Activated B cell treated with CpG ODN at 0.5 μM for 24 hours (primary cell): Measurements from ENCODE around the gene NCDN. TPM values are rescaled to one million over a fixed set of nuclear protein-coding genes. Genes with fewer than 3 reads are reported as not detected.

Experiments
- ATAC-seq: fragments of 200-7000 bp; cut with Tn5 transposase; one replicate; pipeline ENCODE4 v1.10.0; 2021; ENCODE audit warnings: low read depth, mild to moderate bottlenecking, moderate library complexity
- CTCF ChIA-PET: fragments of 350-600 bp; sonication (Branson Sonifier 250); formaldehyde crosslinking; loops from one replicate; lab custom pipeline; 2021; ENCODE audit warnings: antibody characterized with exemption; lab: Charles Lee
- POLR2A ChIA-PET: fragments of 350-600 bp; sonication (Branson Sonifier 250); formaldehyde crosslinking; loops from one replicate; lab custom pipeline; 2021; ENCODE audit warnings: antibody characterized with exemption; lab: Charles Lee
- DNase-seq: peaks from one replicate; pipeline ENCODE4 v3.0.0; 2022
- H3K27ac Mint-ChIP-seq: one replicate; pipeline ENCODE4 v1.8.0; 2020; ENCODE audit warnings: mixed read lengths
- H3K27me3 Mint-ChIP-seq: one replicate; pipeline ENCODE4 v1.8.0; 2021; ENCODE audit warnings: mixed read lengths
- H3K36me3 Mint-ChIP-seq: one replicate; pipeline ENCODE4 v1.8.0; 2021; ENCODE audit warnings: low read depth, mixed read lengths
- H3K4me1 Mint-ChIP-seq: one replicate; pipeline ENCODE4 v1.8.0; 2021; ENCODE audit warnings: mixed read lengths
- H3K4me3 Mint-ChIP-seq: one replicate; pipeline ENCODE4 v1.8.0; 2020; ENCODE audit warnings: mild to moderate bottlenecking, mixed read lengths
- H3K9me3 Mint-ChIP-seq: one replicate; pipeline ENCODE4 v1.8.0; 2020; ENCODE audit warnings: mixed read lengths
- intact Hi-C: fragments of 100-400 bp; cut with micrococcal nuclease; formaldehyde crosslinking; loops from one replicate; pipeline ENCODE4 v1.15.1; 2024
- total RNA-seq: library from RNA; stranded (reverse); gene quantifications from 2 replicates; pipeline ENCODE4 v1.2.3, GENCODE V29; 2022
- TF ChIP-seq, protein P1 (sequence below): fragments of 200-600 bp; IDR thresholded peaks from one replicate; pipeline ENCODE4 v1.8.0; 2022; ENCODE audit warnings: antibody characterized with exemption, mild to moderate bottlenecking

Gene NCDN
- total RNA-seq, 1 donor from 2014 or later = 18.4 TPM

DNA sequence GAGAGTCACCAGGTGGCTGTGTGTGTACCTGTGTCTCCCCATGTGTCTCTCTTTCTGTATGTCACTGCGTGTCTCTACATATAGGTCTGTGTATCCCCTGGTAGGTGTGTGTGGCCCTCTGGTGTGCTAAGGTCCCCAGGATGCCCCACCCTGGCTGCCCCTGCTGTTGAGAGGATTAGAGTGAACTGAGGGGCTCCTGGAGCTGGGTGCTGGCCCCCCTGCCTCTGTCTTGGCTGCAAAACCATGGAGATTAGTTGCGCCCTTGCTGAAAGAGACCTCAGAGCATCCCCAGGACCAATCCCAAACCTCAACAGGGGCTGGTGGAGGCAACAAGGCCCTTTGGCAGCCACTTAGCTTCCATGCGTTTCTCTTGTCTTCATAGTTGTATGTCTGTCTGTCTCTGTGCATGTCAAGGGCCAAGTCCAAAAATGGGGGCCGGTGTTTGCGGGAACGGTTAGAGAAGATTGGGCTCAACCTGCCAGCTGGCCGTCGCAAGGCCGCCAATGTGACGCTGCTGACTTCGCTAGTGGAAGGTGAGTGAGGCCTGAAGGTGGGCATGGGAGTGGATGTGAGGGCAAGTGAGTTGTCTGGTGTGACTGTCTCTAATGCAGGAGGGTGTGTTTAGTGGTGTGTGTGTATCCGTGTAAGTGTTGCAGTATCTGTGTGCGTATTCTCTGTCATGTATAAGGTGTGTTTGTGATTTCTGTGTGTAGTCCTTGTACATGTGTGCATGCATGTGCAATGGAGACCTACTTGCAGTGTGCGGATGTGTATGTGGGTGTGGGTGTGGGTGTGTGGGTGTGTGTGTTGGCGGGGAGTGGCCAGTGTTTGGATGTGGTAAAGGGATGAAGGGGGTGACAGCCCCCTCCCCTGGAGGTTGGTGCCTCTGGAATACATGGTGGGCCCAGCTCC is 32.2 kb downstream of the NCDN start:
- TF ChIP-seq, protein P1, sequence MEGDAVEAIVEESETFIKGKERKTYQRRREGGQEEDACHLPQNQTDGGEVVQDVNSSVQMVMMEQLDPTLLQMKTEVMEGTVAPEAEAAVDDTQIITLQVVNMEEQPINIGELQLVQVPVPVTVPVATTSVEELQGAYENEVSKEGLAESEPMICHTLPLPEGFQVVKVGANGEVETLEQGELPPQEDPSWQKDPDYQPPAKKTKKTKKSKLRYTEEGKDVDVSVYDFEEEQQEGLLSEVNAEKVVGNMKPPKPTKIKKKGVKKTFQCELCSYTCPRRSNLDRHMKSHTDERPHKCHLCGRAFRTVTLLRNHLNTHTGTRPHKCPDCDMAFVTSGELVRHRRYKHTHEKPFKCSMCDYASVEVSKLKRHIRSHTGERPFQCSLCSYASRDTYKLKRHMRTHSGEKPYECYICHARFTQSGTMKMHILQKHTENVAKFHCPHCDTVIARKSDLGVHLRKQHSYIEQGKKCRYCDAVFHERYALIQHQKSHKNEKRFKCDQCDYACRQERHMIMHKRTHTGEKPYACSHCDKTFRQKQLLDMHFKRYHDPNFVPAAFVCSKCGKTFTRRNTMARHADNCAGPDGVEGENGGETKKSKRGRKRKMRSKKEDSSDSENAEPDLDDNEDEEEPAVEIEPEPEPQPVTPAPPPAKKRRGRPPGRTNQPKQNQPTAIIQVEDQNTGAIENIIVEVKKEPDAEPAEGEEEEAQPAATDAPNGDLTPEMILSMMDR = no peak
- CTCF ChIA-PET = no interaction called here
- Mint-ChIP-seq H3K4me1 (no peaks in the 10 kb centered on the region), H3K36me3 (peaks cover 7% of the 10 kb centered on the region), H3K27ac (no peak overlapping the region), H3K27me3 (no peaks in the 10 kb centered on the region), H3K4me3 (no peak overlapping the region), H3K9me3 (no peaks in the 10 kb centered on the region)
- POLR2A ChIA-PET = interaction anchor here (0.5 kb wide), 1 partner anchor 9 kb away, joined by 3 read pairs; no protein-coding TSS in a partner anchor
- DNase-seq = no peak
- intact Hi-C loops = no loop called here
- ATAC-seq = no peak

DNA sequence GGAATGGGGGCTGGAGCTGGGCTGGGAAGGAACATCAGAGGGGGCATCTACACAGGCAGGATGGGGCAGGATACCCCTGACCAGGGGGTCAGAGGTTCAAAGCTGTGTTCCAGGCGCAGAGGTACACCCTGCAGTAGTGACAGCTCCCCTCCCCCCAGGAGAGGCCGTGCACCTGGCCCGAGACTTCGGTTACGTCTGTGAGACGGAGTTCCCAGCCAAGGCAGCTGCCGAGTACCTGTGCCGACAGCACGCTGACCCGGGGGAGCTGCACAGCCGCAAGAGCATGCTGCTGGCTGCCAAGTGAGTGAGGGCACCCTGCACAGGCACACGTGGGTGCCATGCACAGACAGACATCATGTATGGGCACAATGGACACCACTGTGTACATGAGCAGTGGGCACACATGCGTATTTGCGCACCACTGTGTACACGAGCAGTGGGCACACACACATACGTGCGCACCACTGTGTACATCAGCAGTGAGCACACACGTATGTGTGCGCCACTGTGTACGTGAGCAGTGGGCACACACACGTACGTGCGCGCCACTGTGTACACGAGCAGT is 33.0 kb downstream of the NCDN start:
- CTCF ChIA-PET = no interaction called here
- TF ChIP-seq, protein P1 = no peak
- Mint-ChIP-seq H3K4me1 (no peaks in the 10 kb centered on the region), H3K27me3 (no peaks in the 10 kb centered on the region), H3K4me3 (no peak overlapping the region), H3K27ac (no peak overlapping the region), H3K36me3 (peaks cover 7% of the 10 kb centered on the region), H3K9me3 (no peaks in the 10 kb centered on the region)
- POLR2A ChIA-PET = no interaction called here
- intact Hi-C loops = no loop called here
- no peak for ATAC-seq
- no peak for DNase-seq

DNA sequence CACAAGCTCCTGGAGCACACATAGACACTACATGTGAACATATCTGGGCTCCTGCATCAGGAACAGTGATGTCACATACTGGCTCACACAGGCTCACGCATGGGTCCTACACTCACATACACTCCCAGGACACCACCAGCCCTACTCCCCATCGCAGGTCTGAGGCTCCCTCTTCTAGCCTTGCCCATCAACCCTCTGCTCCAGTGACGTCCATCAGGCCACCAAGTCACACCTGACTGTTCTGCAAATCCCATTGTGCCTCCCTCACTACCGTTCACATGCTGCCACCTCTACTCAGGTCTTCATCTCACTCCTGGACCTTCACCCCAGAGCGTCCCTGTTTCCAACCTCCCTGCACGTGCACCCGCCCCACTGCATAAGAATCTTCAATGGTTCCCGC is 33.6 kb downstream of the NCDN start:
- peaks cover 7% of the 10 kb centered on the region for H3K36me3 Mint-ChIP-seq
- TF ChIP-seq, protein P1 = no peak
- no peak for DNase-seq
- H3K4me1 Mint-ChIP-seq = no peaks in the 10 kb centered on the region
- ATAC-seq = no peak
- H3K27ac Mint-ChIP-seq = no peak overlapping the region
- H3K4me3 Mint-ChIP-seq = no peak overlapping the region
- intact Hi-C loops = no loop called here
- H3K27me3 Mint-ChIP-seq = no peaks in the 10 kb centered on the region
- no peaks in the 10 kb centered on the region for H3K9me3 Mint-ChIP-seq
- ChIA-PET POLR2A (no interaction called here), CTCF (no interaction called here)

DNA sequence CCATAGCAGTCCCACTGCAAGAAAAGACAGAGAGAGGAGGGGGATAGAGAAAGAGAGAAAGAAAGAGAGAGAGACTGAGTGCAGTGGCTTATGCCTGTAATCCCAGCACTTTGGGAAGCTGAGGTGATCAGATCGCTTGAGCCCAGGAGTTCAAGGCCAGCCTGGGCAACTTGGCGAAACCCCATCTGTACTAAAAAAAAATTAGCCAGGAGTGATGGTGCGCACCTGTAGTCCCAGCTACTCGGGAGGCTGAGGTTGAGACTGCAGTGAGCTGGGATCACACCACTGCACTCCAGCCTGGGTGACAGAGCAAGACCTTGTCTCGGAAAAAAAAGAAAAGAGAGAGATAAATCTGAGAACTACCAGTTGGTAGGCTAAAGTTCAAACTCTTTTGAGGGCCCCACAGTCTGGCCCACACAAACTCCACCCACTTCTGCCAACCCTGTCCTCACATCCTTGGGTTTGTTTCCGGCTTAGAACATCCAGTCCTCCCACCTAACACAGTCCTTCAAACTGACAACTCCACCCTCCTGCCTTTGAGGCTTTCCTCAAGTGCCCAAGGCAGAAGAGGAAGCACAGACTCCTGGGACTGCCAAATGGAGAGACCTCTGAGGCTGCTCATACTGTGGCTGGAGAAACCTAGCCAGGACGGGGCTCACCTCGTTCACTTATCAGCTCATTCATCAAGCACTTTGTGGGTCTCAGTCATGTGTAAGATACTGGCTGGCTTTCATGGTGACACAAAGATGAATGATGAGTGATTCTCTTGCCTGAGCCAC is 35.6 kb downstream of the NCDN start:
- ATAC-seq = no peak
- no peak for DNase-seq
- H3K36me3 Mint-ChIP-seq = peaks cover 7% of the 10 kb centered on the region
- no peaks in the 10 kb centered on the region for H3K4me1 Mint-ChIP-seq
- TF ChIP-seq, protein P1 = no peak
- CTCF ChIA-PET = no interaction called here
- POLR2A ChIA-PET = no interaction called here
- H3K9me3 Mint-ChIP-seq = no peaks in the 10 kb centered on the region
- no peak overlapping the region for H3K27ac Mint-ChIP-seq
- intact Hi-C loops = no loop called here
- no peak overlapping the region for H3K4me3 Mint-ChIP-seq
- no peaks in the 10 kb centered on the region for H3K27me3 Mint-ChIP-seq
